Transverse colon (tissue), 4 donors: ENCODE measurements around the gene KCNG3. TPM values are rescaled to one million over a fixed set of nuclear protein-coding genes. Genes with fewer than 3 reads are reported as not detected.

Experiments
- DNase-seq: peaks from one replicate; pipeline ENCODE4 v3.0.0-alpha.2; 2019
- H3K27ac ChIP-seq, 4 donors: fragments of 200-600 bp; sonication (generic); 2 replicates each; pipeline ENCODE4 v1.5.1; 2016 to 2018; ENCODE audit warnings: inconsistent platforms in 4 of 4
- H3K27me3 ChIP-seq: fragments of 200-600 bp; sonication (generic); 2 replicates; pipeline ENCODE4 v1.5.1; 2017; ENCODE audit warnings: inconsistent platforms
- H3K36me3 ChIP-seq, 4 donors: fragments of 200-600 bp; sonication (generic); 2 replicates each; pipeline ENCODE4 v1.5.1; 2017 to 2019; ENCODE audit warnings: inconsistent platforms in 4 of 4
- H3K4me1 ChIP-seq, 4 donors: fragments of 200-600 bp; sonication (generic); 2 replicates each; pipeline ENCODE4 v1.5.1; 2017 to 2020; ENCODE audit warnings: inconsistent platforms in 4 of 4
- H3K4me3 ChIP-seq, 4 donors: fragments of 200-600 bp; sonication (generic); 1 replicate in 1 of 4; 2 replicates in 3 of 4; pipeline versions ENCODE4 v1.5.1 to v1.6.1; 2017 to 2019; ENCODE audit warnings: inconsistent platforms in 4 of 4
- H3K9me3 ChIP-seq, 2 donors: fragments of 200-600 bp; sonication (generic); 2 replicates each; pipeline ENCODE4 v1.5.1; 2017 to 2019; ENCODE audit warnings: inconsistent platforms in 2 of 2
- EP300 ChIP-seq: sonication (generic); formaldehyde crosslinking; IDR thresholded peaks from one replicate; pipeline ENCODE4 v1.6.1; 2017; ENCODE audit warnings: antibody characterized with exemption, low read depth
- POLR2A ChIP-seq: fragments of 450-650 bp; IDR thresholded peaks from one replicate; pipeline ENCODE4 v1.6.1; 2016; ENCODE audit warnings: antibody characterized with exemption, mild to moderate bottlenecking, moderate library complexity
- POLR2AphosphoS5 ChIP-seq, 3 donors: sonication (generic); formaldehyde crosslinking; IDR thresholded peaks; one replicate each; pipeline ENCODE4 v1.6.1; 2016; ENCODE audit warnings: antibody characterized with exemption in 3 of 3
- WGBS, 2 donors: methylation state at CpG; one replicate each; pipeline ENCODE4 v1.1.5; 2018; ENCODE audit warnings: low coverage in 1 of 2; 5-methylcytosine and 5-hydroxymethylcytosine counted together
- in situ Hi-C, 4 donors: fragments of 200-750 bp; cut with MboI; loops; one replicate each; pipeline versions ENCODE4 v1.15.0 to v1.15.1; 2017; ENCODE audit warnings: low sequenced_read_pairs in 3 of 4, low pct_ligation_motif_present in 1 of 4, low pct_unique_long_range_greater_than_20kb in 1 of 4
- intact Hi-C: fragments of 100-400 bp; cut with DNase I; formaldehyde crosslinking; loops from one replicate; pipeline ENCODE4 v1.15.1; 2023; ENCODE audit warnings: low total_unique reads
- total RNA-seq, 4 donors: library from RNA; depleted of rRNA; stranded (reverse); fragments of >200 nt; gene quantifications; one replicate each; pipeline ENCODE4 v1.1.0, GENCODE V29; 2016
- TF ChIP-seq, protein P1 (sequence below), 5 experiments: fragments of 200-600 bp in 3 of 5; fragments of 450-650 bp in 2 of 5; sonication (generic) in 3 of 5; IDR thresholded peaks; 1 replicate in 2 of 5; 2 replicates in 3 of 5; pipeline ENCODE4 v1.5.1; 2016 to 2017; ENCODE audit warnings: antibody characterized with exemption in 5 of 5, inconsistent platforms in 3 of 5, mild to moderate bottlenecking in 2 of 5, moderate library complexity in 1 of 5

The KCNG3 gene
- total RNA-seq, 4 donors from 2014 or later = 11.3 to 25.4 (median 18.5) TPM

DNA sequence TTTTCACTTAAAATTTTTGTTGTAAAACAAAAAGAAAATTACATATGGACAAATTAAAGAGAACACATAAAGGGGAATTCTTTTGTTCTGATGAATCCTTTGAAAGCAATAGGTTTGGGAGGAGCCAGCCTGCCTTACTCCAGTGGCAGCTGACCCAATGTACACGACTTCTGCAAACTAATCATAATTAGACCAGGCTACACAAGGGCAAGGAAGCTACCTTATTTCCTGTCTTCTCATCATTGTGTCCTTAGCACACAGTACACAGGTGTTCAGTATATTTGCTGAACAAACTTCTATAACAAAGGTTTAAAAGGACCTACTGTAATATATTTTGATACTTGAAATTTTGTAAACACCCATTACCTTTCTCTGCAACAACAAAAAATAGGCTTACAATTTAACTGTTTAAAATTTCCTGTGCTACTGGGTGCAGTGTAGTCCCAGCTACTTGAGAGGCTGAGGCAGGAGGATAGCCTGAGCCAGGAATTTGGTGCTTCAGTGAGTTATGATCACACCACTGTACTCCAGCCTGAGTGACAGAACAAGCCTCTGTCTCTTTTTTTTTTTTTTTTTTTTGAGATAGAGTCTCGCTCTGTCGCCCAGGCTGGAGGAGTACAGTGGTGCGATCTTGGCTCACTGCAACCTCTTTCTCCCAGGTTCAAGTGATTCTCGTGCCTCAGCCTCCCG is 18.9 kb downstream of the KCNG3 start:
- intact Hi-C loops = no loop called here
- H3K4me1 ChIP-seq = peaks cover 0 to 5% (median 0%) of the 10 kb centered on the region in 4 donors
- no peak overlapping the region for H3K4me3 ChIP-seq
- H3K36me3 ChIP-seq = no peaks in the 10 kb centered on the region
- peak overlapping the region in 1 of 4 donors; percentile 40 for H3K27ac ChIP-seq
- no peaks in the 10 kb centered on the region for H3K9me3 ChIP-seq
- TF ChIP-seq POLR2A = no peak
- no peak for TF ChIP-seq POLR2AphosphoS5 (IDR thresholded peaks at IDR 0.05)
- TF ChIP-seq, protein P1, sequence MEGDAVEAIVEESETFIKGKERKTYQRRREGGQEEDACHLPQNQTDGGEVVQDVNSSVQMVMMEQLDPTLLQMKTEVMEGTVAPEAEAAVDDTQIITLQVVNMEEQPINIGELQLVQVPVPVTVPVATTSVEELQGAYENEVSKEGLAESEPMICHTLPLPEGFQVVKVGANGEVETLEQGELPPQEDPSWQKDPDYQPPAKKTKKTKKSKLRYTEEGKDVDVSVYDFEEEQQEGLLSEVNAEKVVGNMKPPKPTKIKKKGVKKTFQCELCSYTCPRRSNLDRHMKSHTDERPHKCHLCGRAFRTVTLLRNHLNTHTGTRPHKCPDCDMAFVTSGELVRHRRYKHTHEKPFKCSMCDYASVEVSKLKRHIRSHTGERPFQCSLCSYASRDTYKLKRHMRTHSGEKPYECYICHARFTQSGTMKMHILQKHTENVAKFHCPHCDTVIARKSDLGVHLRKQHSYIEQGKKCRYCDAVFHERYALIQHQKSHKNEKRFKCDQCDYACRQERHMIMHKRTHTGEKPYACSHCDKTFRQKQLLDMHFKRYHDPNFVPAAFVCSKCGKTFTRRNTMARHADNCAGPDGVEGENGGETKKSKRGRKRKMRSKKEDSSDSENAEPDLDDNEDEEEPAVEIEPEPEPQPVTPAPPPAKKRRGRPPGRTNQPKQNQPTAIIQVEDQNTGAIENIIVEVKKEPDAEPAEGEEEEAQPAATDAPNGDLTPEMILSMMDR (IDR thresholded peaks at IDR 0.05) = no peak
- TF ChIP-seq EP300 = no peak
- in situ Hi-C loops = no loop called here
- DNase-seq = no peak
- H3K27me3 ChIP-seq = no peaks in the 10 kb centered on the region
- WGBS, 2 donors = 36 to 76% methylated on average over 4 to 6 of the region's 6 CpGs

DNA sequence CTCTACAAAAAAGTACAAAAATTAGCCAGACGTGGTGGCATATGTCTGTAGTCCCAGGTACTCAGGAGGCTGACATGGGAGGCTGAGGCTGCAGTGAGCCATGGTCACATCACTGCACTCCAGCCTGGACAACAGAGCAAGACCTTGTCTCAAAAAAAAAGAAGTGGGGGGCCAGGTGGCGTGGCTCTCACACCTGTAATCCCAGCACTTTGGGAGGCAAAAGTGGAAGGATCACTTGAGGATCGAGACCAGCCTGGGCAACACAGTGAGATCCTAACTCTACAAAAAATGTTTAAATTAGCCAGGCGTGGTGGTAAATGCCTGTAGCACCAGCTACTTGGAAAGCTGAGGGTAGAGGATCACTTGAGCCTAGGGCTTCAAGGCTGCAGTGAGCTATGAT is 23.1 kb downstream of the KCNG3 start:
- H3K9me3 ChIP-seq = no peaks in the 10 kb centered on the region
- DNase-seq = no peak
- WGBS, 2 donors = 86 to 100% methylated on average over 1 to 4 of the region's 4 CpGs
- H3K4me1 ChIP-seq = peaks cover 0 to 5% (median 0%) of the 10 kb centered on the region in 4 donors
- no peak overlapping the region for H3K27ac ChIP-seq
- no peak for TF ChIP-seq POLR2AphosphoS5 (IDR thresholded peaks at IDR 0.05)
- no peak for TF ChIP-seq EP300
- TF ChIP-seq, protein P1 (IDR thresholded peaks at IDR 0.05) = no peak
- H3K27me3 ChIP-seq = no peaks in the 10 kb centered on the region
- H3K4me3 ChIP-seq = no peak overlapping the region
- intact Hi-C loops (no loop called here), in situ Hi-C loops (no loop called here)
- no peaks in the 10 kb centered on the region for H3K36me3 ChIP-seq

DNA sequence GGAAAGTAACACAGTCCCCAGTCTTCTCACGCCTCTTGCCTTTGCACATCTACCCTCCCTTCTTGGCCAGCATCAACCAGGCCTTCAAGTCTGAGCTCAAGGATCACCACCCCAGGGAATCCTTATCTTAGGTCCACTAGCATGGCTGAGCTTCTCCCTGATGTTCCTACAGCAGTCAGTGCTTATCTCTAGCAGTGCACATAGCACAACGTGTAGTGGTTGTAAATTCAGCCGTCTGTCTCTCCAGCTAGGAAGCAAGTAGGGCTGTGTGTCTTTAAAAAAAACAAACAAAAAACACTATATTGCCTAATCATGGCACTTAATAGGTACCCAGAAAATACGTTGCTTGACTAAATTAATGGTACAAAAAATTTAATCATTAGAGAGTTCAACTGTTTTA is 29.2 kb downstream of the KCNG3 start:
- no peak overlapping the region for H3K4me3 ChIP-seq

DNA sequence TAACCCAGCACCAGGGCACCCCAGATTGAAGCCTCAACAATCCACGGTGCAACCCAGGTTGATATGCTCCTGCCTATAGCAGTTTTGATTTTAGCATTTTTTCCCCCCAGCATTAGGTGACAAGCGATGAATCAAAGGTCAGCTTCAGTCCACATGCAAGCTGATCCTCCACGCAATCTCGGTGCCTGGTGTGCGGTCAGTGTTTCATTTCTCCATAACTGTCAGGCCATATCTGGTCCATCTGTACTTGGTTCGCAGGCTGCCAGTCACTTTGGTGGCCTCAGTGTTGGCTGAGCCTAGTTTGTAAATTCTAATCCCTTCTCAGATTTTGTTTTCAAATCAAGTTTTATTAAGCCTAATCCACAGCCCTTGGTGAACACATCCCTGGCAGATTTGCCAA is 30.2 kb downstream of the KCNG3 start:
- DNase-seq = no peak
- TF ChIP-seq, protein P1 (IDR thresholded peaks at IDR 0.05) = no peak
- TF ChIP-seq POLR2AphosphoS5 (IDR thresholded peaks at IDR 0.05) (no peak), POLR2A (no peak), EP300 (no peak)

More for the DNA sequence above, 29.2 kb downstream of the KCNG3 start:
- TF ChIP-seq POLR2AphosphoS5 (IDR thresholded peaks at IDR 0.05) = no peak
- TF ChIP-seq, protein P1 (IDR thresholded peaks at IDR 0.05) = no peak
- TF ChIP-seq EP300 = no peak
- no peak for TF ChIP-seq POLR2A
- no peak overlapping the region for H3K27ac ChIP-seq
- no peaks in the 10 kb centered on the region for H3K27me3 ChIP-seq
- no peaks in the 10 kb centered on the region for H3K9me3 ChIP-seq
- WGBS, 2 donors = 60 to 64% methylated on average over 4 of the region's 4 CpGs
- no peaks in the 10 kb centered on the region for H3K36me3 ChIP-seq
- H3K4me1 ChIP-seq = no peaks in the 10 kb centered on the region
- intact Hi-C loops (loop anchor here (10.0 kb wide), 1 partner anchor 1530 kb away; no protein-coding TSS in a partner anchor), in situ Hi-C loops (no loop called here)
- DNase-seq = no peak

More for the DNA sequence above, 30.2 kb downstream of the KCNG3 start:
- in situ Hi-C loops = no loop called here
- intact Hi-C loops = loop anchor here (10.0 kb wide), 1 partner anchor 1529 kb away; no protein-coding TSS in a partner anchor
- Histone ChIP-seq H3K4me1 (no peaks in the 10 kb centered on the region), H3K27me3 (no peaks in the 10 kb centered on the region), H3K27ac (no peak overlapping the region), H3K9me3 (no peaks in the 10 kb centered on the region), H3K36me3 (no peaks in the 10 kb centered on the region), H3K4me3 (no peak overlapping the region)
- WGBS, 2 donors = 80 to 96% methylated on average over 1 to 6 of the region's 6 CpGs
